ENCODE results near the gene CCDC102B.
"Not testable (repeated sequence)": the region's sequence is repeated elsewhere in the genome, so short reads cannot be mapped to it uniquely, and the experiment has no call there.

The CCDC102B gene

GRCh38 chr18:68797871-68798270, at the start of gene CCDC102B:
TSS of gene CCDC102B (plus strand) at chr18:68798080. CDS start at chr18:68836764, 38,684 bp downstream.
- DNase-seq (ENCODE audit: low spot score): no peak

- no peak for DNase-seq (ENCODE audit: low spot score)
Measured at GRCh38 chr18:68757126-68757525, 40.8 kb upstream of the CCDC102B start.

GRCh38 chr18:68759308-68759707, 38.6 kb upstream of the CCDC102B start:
- no peak for DNase-seq (ENCODE audit: low spot score)

GRCh38 chr18:68763083-68763482, 34.8 kb upstream of the CCDC102B start:
- no peak for DNase-seq (ENCODE audit: low spot score)

- no peak for DNase-seq (ENCODE audit: low spot score)
Measured at GRCh38 chr18:68764016-68764415, 33.9 kb upstream of the CCDC102B start.

GRCh38 chr18:68766433-68766832, 31.4 kb upstream of the CCDC102B start:
- no peak for DNase-seq (ENCODE audit: low spot score)

GRCh38 chr18:68769461-68769860, 28.4 kb upstream of the CCDC102B start:
- DNase-seq (ENCODE audit: low spot score): no peak

- DNase-seq (ENCODE audit: low spot score): no peak
Measured at GRCh38 chr18:68772268-68772667, 25.6 kb upstream of the CCDC102B start.

GRCh38 chr18:68778280-68778886, 19.5 kb upstream of the CCDC102B start:
- no peak for DNase-seq (ENCODE audit: low spot score)

- no peak for DNase-seq (ENCODE audit: low spot score)
Measured at GRCh38 chr18:68779169-68779568, 18.7 kb upstream of the CCDC102B start.

GRCh38 chr18:68780802-68781635, 16.9 kb upstream of the CCDC102B start:
- no peak for DNase-seq (ENCODE audit: low spot score)

- no peak for DNase-seq (ENCODE audit: low spot score)
Measured at GRCh38 chr18:68783506-68783905, 14.4 kb upstream of the CCDC102B start.

- no peak for DNase-seq (ENCODE audit: low spot score)
Measured at GRCh38 chr18:68784071-68784470, 13.8 kb upstream of the CCDC102B start.

GRCh38 chr18:68790290-68790689, 7.6 kb upstream of the CCDC102B start:
- DNase-seq (ENCODE audit: low spot score): not testable (repeated sequence)

- DNase-seq (ENCODE audit: low spot score): no peak
Measured at GRCh38 chr18:68791801-68792200, 6.1 kb upstream of the CCDC102B start.

- no peak for DNase-seq (ENCODE audit: low spot score)
Measured at GRCh38 chr18:68793951-68794350, 3.9 kb upstream of the CCDC102B start.

- no peak for DNase-seq (ENCODE audit: low spot score)
Measured at GRCh38 chr18:68796936-68797690, 767 bp upstream of the CCDC102B start.

- no peak for DNase-seq (ENCODE audit: low spot score)
Measured at GRCh38 chr18:68800075-68800474, 2.2 kb downstream of the CCDC102B start.

- no peak for DNase-seq (ENCODE audit: low spot score)
Measured at GRCh38 chr18:68803356-68803755, 5.5 kb downstream of the CCDC102B start.

- no peak for DNase-seq (ENCODE audit: low spot score)
Measured at GRCh38 chr18:68817584-68817983, 19.7 kb downstream of the CCDC102B start.

GRCh38 chr18:68818584-68818983, 20.7 kb downstream of the CCDC102B start:
- no peak for DNase-seq (ENCODE audit: low spot score)

- DNase-seq (ENCODE audit: low spot score): no peak
Measured at GRCh38 chr18:68822926-68823325, 25.0 kb downstream of the CCDC102B start.

- DNase-seq (ENCODE audit: low spot score): no peak
Measured at GRCh38 chr18:68826121-68826520, 28.2 kb downstream of the CCDC102B start.
